ENCODE measurements around the gene FBXO30. TPM values are rescaled to one million over a fixed set of nuclear protein-coding genes. Genes with fewer than 3 reads are reported as not detected.

The FBXO30 gene
- 3.9 to 5.4 TPM (median 4.6 TPM) in 5 replicates for total RNA-seq (2022; extraction: Qiagen RNA extraction)

DNA sequence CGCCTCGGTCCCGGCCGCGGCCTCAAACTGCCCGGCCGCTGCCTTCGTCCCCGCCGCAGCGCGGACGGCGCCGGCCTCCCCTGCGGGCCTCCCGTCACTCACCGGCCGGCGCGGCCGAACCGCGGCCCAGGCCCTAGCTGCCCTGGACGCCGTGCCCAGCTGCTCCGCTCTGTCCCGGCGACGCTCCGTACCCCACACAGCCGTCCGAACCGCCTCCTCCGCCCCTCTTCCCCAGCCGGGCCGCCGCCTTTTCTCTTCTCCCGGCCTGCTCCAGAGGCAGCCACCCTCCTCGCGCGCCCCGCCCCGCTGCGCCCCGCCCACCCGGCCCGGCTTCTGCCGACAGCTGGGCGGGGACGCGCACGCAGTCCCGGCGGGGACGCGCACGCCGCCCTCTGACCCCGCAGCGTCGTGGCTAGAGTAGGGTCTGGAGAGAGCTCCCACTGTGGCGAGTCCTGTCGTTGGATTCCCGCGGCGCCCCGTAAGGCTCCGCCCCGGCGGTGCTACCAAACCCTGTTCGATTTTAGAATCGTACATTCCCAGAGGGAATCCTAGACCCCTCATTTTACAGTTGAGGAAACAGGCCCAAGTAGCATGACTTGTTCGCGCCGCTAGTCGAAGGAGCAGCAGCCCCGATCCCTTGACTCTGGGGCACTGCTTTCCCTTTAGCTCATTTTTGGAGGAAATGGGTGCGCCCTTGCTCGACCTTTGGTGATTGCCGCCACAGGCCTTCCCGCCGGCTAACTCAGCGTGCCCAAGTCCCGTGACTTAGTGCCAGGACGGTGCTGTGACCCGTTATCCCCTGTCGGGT lies at the start of gene FBXO30:
TSS of gene FBXO30 (minus strand) at position 295 of the 808 bp plus-strand sequence. CDS start 8,390 bp downstream, outside the sequence.

Other genes starting within 250 kb of the FBXO30 start
- gene EPM2A, start 79.3 kb downstream of the FBXO30 start, total RNA-seq (2022; extraction: Qiagen RNA extraction), result 2.2 to 3.3 TPM (median 2.8 TPM) in 5 replicates
- 2.1 to 3.6 TPM (median 2.9 TPM) in 5 replicates for gene SHPRH, start 149.6 kb upstream of the FBXO30 start, total RNA-seq (2022; extraction: Qiagen RNA extraction)
- gene GRM1, start 214.3 kb upstream of the FBXO30 start, total RNA-seq (2022; extraction: Qiagen RNA extraction), result 0.01 to 0.03 TPM (median 0.01 TPM) in 5 replicates